ENCODE data around the gene PAK4. TPM values are rescaled to one million over a fixed set of nuclear protein-coding genes. Genes with fewer than 3 reads are reported as not detected.
"Not testable (repeated sequence)": the region's sequence is repeated elsewhere in the genome, so short reads cannot be mapped to it uniquely, and the experiment has no call there.

The PAK4 gene
- total and polyA plus RNA-seq, 2 of the 13 experiments (the other 11 are each of a cell fraction or from before 2014, with no cell fraction given): 9.5 to 17.8 TPM

GRCh38 chr19:39212375-39212742 is 86.8 kb downstream of the PAK4 start:
- Histone ChIP-seq H4K20me1 (ENCODE audit: insufficient read depth, low read length) (no peaks in the 10 kb centered on the region), H3K4me3 (replicated peaks in 1 of 3; ENCODE audit: insufficient read depth in 1 of 3, low read depth in 2 of 3, low read length in 3 of 3) (no peak overlapping the region), H3K79me2 (ENCODE audit: insufficient read depth, low read length) (no peaks in the 10 kb centered on the region), H3K27me3 (ENCODE audit: control insufficient read depth in 1 of 2, insufficient read depth in 2 of 2, low read length in 2 of 2) (no peaks in the 10 kb centered on the region; a peak in 2 of 5 replicates), H2AFZ (ENCODE audit: low read length) (no peak overlapping the region), H3K9me3 (ENCODE audit: low read length) (no peaks in the 10 kb centered on the region), H3K4me2 (ENCODE audit: low read depth, low read length) (no peak overlapping the region), H3K4me1 (ENCODE audit: insufficient read depth, low read length) (no peaks in the 10 kb centered on the region), H3K36me3 (replicated peaks in 1 of 2; ENCODE audit: control insufficient read depth in 1 of 2, insufficient read depth in 2 of 2, low read length in 2 of 2) (no peaks in the 10 kb centered on the region), H3K9ac (ENCODE audit: insufficient read depth, low read depth, low read length) (no peak overlapping the region), H3K27ac (ENCODE audit: extremely low read length, insufficient read depth, low read length) (no peak overlapping the region)
- POLR2A ChIA-PET: no interaction called here
- DNase-seq (ENCODE audit: low spot score): no peak
- ATAC-seq: peak; percentile 73
- no peak for TF ChIP-seq AKNA (CRISPR knock-in tag; IDR thresholded peaks at IDR 0.05; ENCODE audit: borderline replicate concordance)
- TF ChIP-seq RAD21 (CRISPR knock-in tag; IDR thresholded peaks at IDR 0.05): peak; percentile 66
- TF ChIP-seq ZNF768 (CRISPR knock-in tag; IDR thresholded peaks at IDR 0.05): peak; percentile 82
- peak; percentile 82 for TF ChIP-seq STAG1 (CRISPR knock-in tag; IDR thresholded peaks at IDR 0.05)
- no peak for TF ChIP-seq CEBPG (CRISPR knock-in tag; IDR thresholded peaks at IDR 0.05)
- TF ChIP-seq CTCF (CRISPR knock-in tag; IDR thresholded peaks at IDR 0.05): peak; percentile 60
- TF ChIP-seq ZMYM2 (CRISPR knock-in tag; IDR thresholded peaks at IDR 0.05): 0 out of 2 replicates have a peak, but pooled peaks have one; percentile 26
- TF ChIP-seq DR1 (CRISPR knock-in tag; IDR thresholded peaks at IDR 0.05): no peak
- TF ChIP-seq YY1 (IDR thresholded peaks at IDR 0.05; ENCODE audit: insufficient read depth, insufficient replicate concordance, low read depth, low read length): peak; percentile 9
- peak; percentile 44 for TF ChIP-seq SMC3 (IDR thresholded peaks at IDR 0.05; ENCODE audit: low read length)
- no peak for TF ChIP-seq ARID3A (IDR thresholded peaks at IDR 0.05; ENCODE audit: low read depth, low read length)
- no TSS peak for BruUV-seq (replicated peaks)
- in situ Hi-C loops (cut with HindIII; ENCODE audit: extremely low pct_ligation_motif_present, low pct_unique_long_range_greater_than_20kb) (loop anchor here (5.0 kb wide), 1 partner anchor 115 kb away; no protein-coding TSS in a partner anchor), intact Hi-C loops (cut with micrococcal nuclease; ENCODE audit: unreplicated experiment) (loop anchor here (5.0 kb wide), 1 partner anchor 115 kb away; no protein-coding TSS in a partner anchor)
- FAIRE-seq: no peak
- WGBS (ENCODE audit: low lambda C conversion rate): 8% methylated on average over 6 of the region's 8 CpGs
- CTCF ChIA-PET (ENCODE audit: low intra/inter-chr PET ratio, low total read pairs): interaction anchor here (1.3 kb wide), 1 partner anchor 116 kb away, joined by 5 read pairs; no protein-coding TSS in a partner anchor

- DNase-seq (ENCODE audit: low spot score); in situ Hi-C loops (cut with HindIII; ENCODE audit: extremely low pct_ligation_motif_present, low pct_unique_long_range_greater_than_20kb); POLR2A ChIA-PET; ATAC-seq; H3K4me1 ChIP-seq (ENCODE audit: insufficient read depth, low read length); H3K27me3 ChIP-seq (ENCODE audit: control insufficient read depth in 1 of 2, insufficient read depth in 2 of 2, low read length in 2 of 2); BruUV-seq (replicated peaks); H2AFZ ChIP-seq (ENCODE audit: low read length); FAIRE-seq; H3K4me2 ChIP-seq (ENCODE audit: low read depth, low read length); H3K4me3 ChIP-seq (replicated peaks in 1 of 3; ENCODE audit: insufficient read depth in 1 of 3, low read depth in 2 of 3, low read length in 3 of 3); intact Hi-C loops (cut with micrococcal nuclease; ENCODE audit: unreplicated experiment); CTCF ChIA-PET (ENCODE audit: low intra/inter-chr PET ratio, low total read pairs); H3K9me3 ChIP-seq (ENCODE audit: low read length); H3K9ac ChIP-seq (ENCODE audit: insufficient read depth, low read depth, low read length); H4K20me1 ChIP-seq (ENCODE audit: insufficient read depth, low read length); H3K36me3 ChIP-seq (replicated peaks in 1 of 2; ENCODE audit: control insufficient read depth in 1 of 2, insufficient read depth in 2 of 2, low read length in 2 of 2); H3K79me2 ChIP-seq (ENCODE audit: insufficient read depth, low read length); H3K27ac ChIP-seq (ENCODE audit: extremely low read length, insufficient read depth, low read length): not testable (repeated sequence)
- WGBS (ENCODE audit: low lambda C conversion rate): 39% methylated on average over 3 of the region's 3 CpGs
These were observed 89.7 kb downstream of the PAK4 start for GRCh38 chr19:39215323-39215722.

All from HepG2 (cell line).